Measurements from ENCODE around the gene NADK2. TPM values are rescaled to one million over a fixed set of nuclear protein-coding genes. Genes with fewer than 3 reads are reported as not detected.

Gene NADK2
- total RNA-seq, 1 donor from 2014 or later = 38.1 TPM

- no peak overlapping the region for H3K27ac Mint-ChIP-seq
- no peaks in the 10 kb centered on the region for H3K4me1 Mint-ChIP-seq (ENCODE audit: low read depth)
- no peak overlapping the region for H3K4me3 Mint-ChIP-seq (ENCODE audit: low read depth)
- H3K9me3 Mint-ChIP-seq (ENCODE audit: low read depth) = no peaks in the 10 kb centered on the region
- no peak for DNase-seq (ENCODE audit: low spot score, unreplicated experiment)
- no peaks in the 10 kb centered on the region for H3K27me3 Mint-ChIP-seq
- TF ChIP-seq CTCF (IDR thresholded peaks at IDR 0.05; ENCODE audit: unreplicated experiment) = no peak
- H3K36me3 Mint-ChIP-seq (ENCODE audit: insufficient read depth) = peaks cover 13% of the 10 kb centered on the region
Measured at GRCh38 chr5:36173426-36173825, 68.3 kb downstream of the NADK2 start.

GRCh38 chr5:36172599-36172998 lies 69.1 kb downstream of the NADK2 start:
- Mint-ChIP-seq H3K36me3 (ENCODE audit: insufficient read depth) (peaks cover 20% of the 10 kb centered on the region), H3K27me3 (no peaks in the 10 kb centered on the region), H3K4me1 (ENCODE audit: low read depth) (no peaks in the 10 kb centered on the region), H3K27ac (no peak overlapping the region), H3K4me3 (ENCODE audit: low read depth) (no peak overlapping the region), H3K9me3 (ENCODE audit: low read depth) (no peaks in the 10 kb centered on the region)
- no peak for TF ChIP-seq CTCF (IDR thresholded peaks at IDR 0.05; ENCODE audit: unreplicated experiment)
- DNase-seq (ENCODE audit: low spot score, unreplicated experiment) = no peak

- Mint-ChIP-seq H3K27ac (no peak overlapping the region), H3K4me1 (ENCODE audit: low read depth) (no peaks in the 10 kb centered on the region), H3K4me3 (ENCODE audit: low read depth) (no peak overlapping the region), H3K27me3 (no peaks in the 10 kb centered on the region), H3K36me3 (ENCODE audit: insufficient read depth) (peaks cover 25% of the 10 kb centered on the region), H3K9me3 (ENCODE audit: low read depth) (no peaks in the 10 kb centered on the region)
- DNase-seq (ENCODE audit: low spot score, unreplicated experiment) = no peak
- no peak for TF ChIP-seq CTCF (IDR thresholded peaks at IDR 0.05; ENCODE audit: unreplicated experiment)
Measured at GRCh38 chr5:36170832-36171424, 70.8 kb downstream of the NADK2 start.

- H3K4me1 Mint-ChIP-seq (ENCODE audit: low read depth) = no peaks in the 10 kb centered on the region
- no peak overlapping the region for H3K27ac Mint-ChIP-seq
- DNase-seq (ENCODE audit: low spot score, unreplicated experiment) = no peak
- no peak for TF ChIP-seq CTCF (IDR thresholded peaks at IDR 0.05; ENCODE audit: unreplicated experiment)
- H3K9me3 Mint-ChIP-seq (ENCODE audit: low read depth) = no peaks in the 10 kb centered on the region
- no peaks in the 10 kb centered on the region for H3K27me3 Mint-ChIP-seq
- H3K36me3 Mint-ChIP-seq (ENCODE audit: insufficient read depth) = peaks cover 21% of the 10 kb centered on the region
- no peak overlapping the region for H3K4me3 Mint-ChIP-seq (ENCODE audit: low read depth)
Measured at GRCh38 chr5:36168737-36169136, 73.0 kb downstream of the NADK2 start.

GRCh38 chr5:36164461-36164860 lies 77.3 kb downstream of the NADK2 start:
- TF ChIP-seq CTCF (IDR thresholded peaks at IDR 0.05; ENCODE audit: unreplicated experiment) = no peak
- Mint-ChIP-seq H3K27ac (no peak overlapping the region), H3K36me3 (ENCODE audit: insufficient read depth) (peaks cover 38% of the 10 kb centered on the region), H3K27me3 (no peaks in the 10 kb centered on the region), H3K9me3 (ENCODE audit: low read depth) (no peaks in the 10 kb centered on the region), H3K4me3 (ENCODE audit: low read depth) (no peak overlapping the region), H3K4me1 (ENCODE audit: low read depth) (no peaks in the 10 kb centered on the region)
- no peak for DNase-seq (ENCODE audit: low spot score, unreplicated experiment)
